Measurements from ENCODE around the gene RTF1.

DNA sequence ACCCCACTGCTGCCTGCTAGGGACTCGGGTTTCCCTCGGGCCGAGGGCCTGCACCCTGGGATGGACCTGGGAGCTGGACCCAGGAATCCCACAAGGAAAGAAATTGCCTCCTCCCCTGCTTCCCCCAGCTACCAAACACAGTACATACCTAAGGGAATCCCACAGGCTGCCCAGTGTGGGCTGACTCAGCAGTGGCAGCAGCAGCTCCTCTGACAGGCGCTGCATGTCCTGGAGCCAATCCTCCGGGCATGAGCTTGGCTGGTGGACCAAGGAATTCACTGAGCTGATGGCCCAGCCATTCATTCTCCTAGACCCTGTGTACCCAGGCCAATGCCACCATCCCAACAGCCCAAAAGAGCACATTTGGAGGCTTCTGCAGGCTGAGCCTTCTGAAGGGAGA is 106.2 kb downstream of the RTF1 start:
- no peak for TF ChIP-seq TAF1 (IDR thresholded peaks at IDR 0.05; ENCODE audit: borderline replicate concordance, low read depth, low read length)
- no peak for TF ChIP-seq POLR2A (IDR thresholded peaks at IDR 0.05; ENCODE audit: low read depth, low read length)

Measured in GM12892 (cell line).